ENCODE results near the gene RNASEH1.

DNA sequence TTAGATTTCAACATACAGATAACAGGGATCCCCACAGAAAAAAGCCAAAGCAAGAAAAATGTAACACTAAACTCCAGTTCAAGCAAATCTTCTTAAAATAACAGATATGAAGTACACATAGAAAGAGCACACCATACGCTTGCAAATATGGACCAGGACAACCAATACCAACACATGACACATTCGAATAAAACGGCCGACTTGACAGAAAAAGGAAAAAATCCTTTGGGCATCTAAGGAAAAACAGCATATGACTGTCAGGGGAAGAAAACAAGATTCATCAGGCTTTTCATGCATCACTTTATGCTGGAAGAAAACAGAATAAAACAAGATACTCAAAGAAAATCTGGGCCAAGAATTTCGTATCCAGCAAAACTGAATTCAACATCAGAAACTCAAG, 16.0 kb downstream of the RNASEH1 start:
- TF ChIP-seq, protein P1, sequence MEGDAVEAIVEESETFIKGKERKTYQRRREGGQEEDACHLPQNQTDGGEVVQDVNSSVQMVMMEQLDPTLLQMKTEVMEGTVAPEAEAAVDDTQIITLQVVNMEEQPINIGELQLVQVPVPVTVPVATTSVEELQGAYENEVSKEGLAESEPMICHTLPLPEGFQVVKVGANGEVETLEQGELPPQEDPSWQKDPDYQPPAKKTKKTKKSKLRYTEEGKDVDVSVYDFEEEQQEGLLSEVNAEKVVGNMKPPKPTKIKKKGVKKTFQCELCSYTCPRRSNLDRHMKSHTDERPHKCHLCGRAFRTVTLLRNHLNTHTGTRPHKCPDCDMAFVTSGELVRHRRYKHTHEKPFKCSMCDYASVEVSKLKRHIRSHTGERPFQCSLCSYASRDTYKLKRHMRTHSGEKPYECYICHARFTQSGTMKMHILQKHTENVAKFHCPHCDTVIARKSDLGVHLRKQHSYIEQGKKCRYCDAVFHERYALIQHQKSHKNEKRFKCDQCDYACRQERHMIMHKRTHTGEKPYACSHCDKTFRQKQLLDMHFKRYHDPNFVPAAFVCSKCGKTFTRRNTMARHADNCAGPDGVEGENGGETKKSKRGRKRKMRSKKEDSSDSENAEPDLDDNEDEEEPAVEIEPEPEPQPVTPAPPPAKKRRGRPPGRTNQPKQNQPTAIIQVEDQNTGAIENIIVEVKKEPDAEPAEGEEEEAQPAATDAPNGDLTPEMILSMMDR (IDR thresholded peaks at IDR 0.05; ENCODE audit: low read depth, low read length, poor library complexity, severe bottlenecking), result no peak
- no peak for TF ChIP-seq EZH2phosphoT487 (IDR thresholded peaks at IDR 0.05; ENCODE audit: borderline replicate concordance, low read length)

All from DOHH2 (cell line).